Measurements from ENCODE around the gene NPAT. TPM values are rescaled to one million over a fixed set of nuclear protein-coding genes. Genes with fewer than 3 reads are reported as not detected.

NPAT gene
- total and polyA plus RNA-seq, 10 of the 15 experiments (the other 5 are each of a cell fraction or from before 2014, with no cell fraction given), result 7.5 to 32.8 (median 20.1) TPM

DNA sequence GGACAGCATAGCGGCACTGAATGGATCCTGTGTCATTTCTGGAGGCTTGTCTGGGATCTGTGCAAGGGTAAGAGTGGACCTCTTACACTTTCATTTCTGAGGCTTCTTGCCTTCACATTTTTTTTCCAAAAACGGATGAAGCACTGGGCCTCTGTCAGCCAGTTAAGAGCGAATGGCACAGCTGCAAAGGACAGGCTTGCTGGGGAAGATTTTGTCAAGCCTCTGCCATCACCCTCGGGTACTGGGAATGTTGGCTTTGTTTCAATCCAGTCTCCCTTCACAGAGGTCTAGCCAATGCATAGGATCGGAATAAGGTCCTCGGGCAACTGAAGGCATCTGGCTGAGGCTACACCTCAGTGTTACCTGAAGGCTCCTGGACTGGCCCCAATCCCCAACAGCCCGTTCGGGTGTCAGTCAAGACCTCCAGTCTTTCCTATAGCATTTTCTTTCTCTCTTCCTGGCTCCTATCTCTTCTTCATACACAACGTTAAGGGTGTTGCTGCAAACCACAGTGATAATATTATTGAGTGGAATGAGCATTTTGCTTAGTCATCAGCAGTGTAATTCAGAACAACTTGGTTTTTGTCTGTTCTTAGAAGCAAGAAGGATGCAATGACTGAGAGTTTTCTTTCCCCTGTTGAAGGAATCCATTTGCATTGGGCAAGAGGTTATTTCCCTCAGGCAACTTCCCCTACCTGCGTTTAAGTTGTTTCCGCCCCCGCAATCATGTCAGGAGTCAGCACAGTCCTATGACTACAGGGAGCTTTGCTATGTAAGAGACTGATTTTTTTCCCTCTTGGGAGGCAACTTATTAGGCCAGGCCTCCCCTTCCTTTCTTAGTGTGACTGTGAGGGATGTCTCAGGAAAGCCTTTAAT is 22.8 kb downstream of the NPAT start (continued):
- TF ChIP-seq NFIC (IDR thresholded peaks at IDR 0.05; ENCODE audit: low read depth, low read length) (peak; percentile 27; the same call in 1 of the 2 replicates), HCFC1 (IDR thresholded peaks at IDR 0.05; ENCODE audit: low read length) (no peak), TCF3 (IDR thresholded peaks at IDR 0.05; ENCODE audit: borderline replicate concordance, insufficient read depth, low read depth, low read length) (no peak), GABPA (IDR thresholded peaks at IDR 0.05; ENCODE audit: low read depth) (0 out of 2 replicates have a peak, but pooled peaks have one; percentile 20), ZNF24 (IDR thresholded peaks at IDR 0.05) (0 out of 2 replicates have a peak, but pooled peaks have one; percentile 52), BACH1 (IDR thresholded peaks at IDR 0.05; ENCODE audit: borderline replicate concordance) (peak; percentile 63; the same call in 1 of the 2 replicates), KDM1A (IDR thresholded peaks at IDR 0.05; ENCODE audit: borderline replicate concordance) (no peak), SPI1 (IDR thresholded peaks at IDR 0.05; ENCODE audit: borderline replicate concordance, insufficient read depth, low read depth, low read length) (no peak), JUND (IDR thresholded peaks at IDR 0.05; ENCODE audit: low read depth, low read length) (no peak), NR2F1 (conservative IDR thresholded peaks at IDR 0.05) (no peak), BMI1 (IDR thresholded peaks at IDR 0.05; ENCODE audit: borderline replicate concordance) (no peak), POU2F2 (IDR thresholded peaks at IDR 0.05; ENCODE audit: borderline replicate concordance, low read depth, low read length) (peak; percentile 82; the same call in 2 of the 3 replicates), RB1 (IDR thresholded peaks at IDR 0.05; ENCODE audit: borderline replicate concordance) (no peak), IKZF1 (conservative IDR thresholded peaks at IDR 0.05) (peak; percentile 53; the same call in 1 of the 2 replicates), STAT1 (conservative IDR thresholded peaks at IDR 0.05) (no peak), FOS (IDR thresholded peaks at IDR 0.05; ENCODE audit: borderline replicate concordance, extremely low read depth, insufficient read length) (no peak)
- TF ChIP-seq, protein P1, sequence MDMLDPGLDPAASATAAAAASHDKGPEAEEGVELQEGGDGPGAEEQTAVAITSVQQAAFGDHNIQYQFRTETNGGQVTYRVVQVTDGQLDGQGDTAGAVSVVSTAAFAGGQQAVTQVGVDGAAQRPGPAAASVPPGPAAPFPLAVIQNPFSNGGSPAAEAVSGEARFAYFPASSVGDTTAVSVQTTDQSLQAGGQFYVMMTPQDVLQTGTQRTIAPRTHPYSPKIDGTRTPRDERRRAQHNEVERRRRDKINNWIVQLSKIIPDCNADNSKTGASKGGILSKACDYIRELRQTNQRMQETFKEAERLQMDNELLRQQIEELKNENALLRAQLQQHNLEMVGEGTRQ (IDR thresholded peaks at IDR 0.05; ENCODE audit: borderline replicate concordance, low read depth, low read length), result no peak
- TF ChIP-seq, protein P2, sequence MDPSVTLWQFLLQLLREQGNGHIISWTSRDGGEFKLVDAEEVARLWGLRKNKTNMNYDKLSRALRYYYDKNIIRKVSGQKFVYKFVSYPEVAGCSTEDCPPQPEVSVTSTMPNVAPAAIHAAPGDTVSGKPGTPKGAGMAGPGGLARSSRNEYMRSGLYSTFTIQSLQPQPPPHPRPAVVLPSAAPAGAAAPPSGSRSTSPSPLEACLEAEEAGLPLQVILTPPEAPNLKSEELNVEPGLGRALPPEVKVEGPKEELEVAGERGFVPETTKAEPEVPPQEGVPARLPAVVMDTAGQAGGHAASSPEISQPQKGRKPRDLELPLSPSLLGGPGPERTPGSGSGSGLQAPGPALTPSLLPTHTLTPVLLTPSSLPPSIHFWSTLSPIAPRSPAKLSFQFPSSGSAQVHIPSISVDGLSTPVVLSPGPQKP (IDR thresholded peaks at IDR 0.05; ENCODE audit: low read depth, low read length), result no peak
- TF ChIP-seq, protein P3, sequence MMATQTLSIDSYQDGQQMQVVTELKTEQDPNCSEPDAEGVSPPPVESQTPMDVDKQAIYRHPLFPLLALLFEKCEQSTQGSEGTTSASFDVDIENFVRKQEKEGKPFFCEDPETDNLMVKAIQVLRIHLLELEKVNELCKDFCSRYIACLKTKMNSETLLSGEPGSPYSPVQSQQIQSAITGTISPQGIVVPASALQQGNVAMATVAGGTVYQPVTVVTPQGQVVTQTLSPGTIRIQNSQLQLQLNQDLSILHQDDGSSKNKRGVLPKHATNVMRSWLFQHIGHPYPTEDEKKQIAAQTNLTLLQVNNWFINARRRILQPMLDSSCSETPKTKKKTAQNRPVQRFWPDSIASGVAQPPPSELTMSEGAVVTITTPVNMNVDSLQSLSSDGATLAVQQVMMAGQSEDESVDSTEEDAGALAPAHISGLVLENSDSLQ (IDR thresholded peaks at IDR 0.05), result peak; percentile 37; the same call in 1 of the 2 replicates
- TF ChIP-seq, protein P4, sequence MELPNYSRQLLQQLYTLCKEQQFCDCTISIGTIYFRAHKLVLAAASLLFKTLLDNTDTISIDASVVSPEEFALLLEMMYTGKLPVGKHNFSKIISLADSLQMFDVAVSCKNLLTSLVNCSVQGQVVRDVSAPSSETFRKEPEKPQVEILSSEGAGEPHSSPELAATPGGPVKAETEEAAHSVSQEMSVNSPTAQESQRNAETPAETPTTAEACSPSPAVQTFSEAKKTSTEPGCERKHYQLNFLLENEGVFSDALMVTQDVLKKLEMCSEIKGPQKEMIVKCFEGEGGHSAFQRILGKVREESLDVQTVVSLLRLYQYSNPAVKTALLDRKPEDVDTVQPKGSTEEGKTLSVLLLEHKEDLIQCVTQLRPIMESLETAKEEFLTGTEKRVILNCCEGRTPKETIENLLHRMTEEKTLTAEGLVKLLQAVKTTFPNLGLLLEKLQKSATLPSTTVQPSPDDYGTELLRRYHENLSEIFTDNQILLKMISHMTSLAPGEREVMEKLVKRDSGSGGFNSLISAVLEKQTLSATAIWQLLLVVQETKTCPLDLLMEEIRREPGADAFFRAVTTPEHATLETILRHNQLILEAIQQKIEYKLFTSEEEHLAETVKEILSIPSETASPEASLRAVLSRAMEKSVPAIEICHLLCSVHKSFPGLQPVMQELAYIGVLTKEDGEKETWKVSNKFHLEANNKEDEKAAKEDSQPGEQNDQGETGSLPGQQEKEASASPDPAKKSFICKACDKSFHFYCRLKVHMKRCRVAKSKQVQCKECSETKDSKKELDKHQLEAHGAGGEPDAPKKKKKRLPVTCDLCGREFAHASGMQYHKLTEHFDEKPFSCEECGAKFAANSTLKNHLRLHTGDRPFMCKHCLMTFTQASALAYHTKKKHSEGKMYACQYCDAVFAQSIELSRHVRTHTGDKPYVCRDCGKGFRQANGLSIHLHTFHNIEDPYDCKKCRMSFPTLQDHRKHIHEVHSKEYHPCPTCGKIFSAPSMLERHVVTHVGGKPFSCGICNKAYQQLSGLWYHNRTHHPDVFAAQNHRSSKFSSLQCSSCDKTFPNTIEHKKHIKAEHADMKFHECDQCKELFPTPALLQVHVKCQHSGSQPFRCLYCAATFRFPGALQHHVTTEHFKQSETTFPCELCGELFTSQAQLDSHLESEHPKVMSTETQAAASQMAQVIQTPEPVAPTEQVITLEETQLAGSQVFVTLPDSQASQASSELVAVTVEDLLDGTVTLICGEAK (IDR thresholded peaks at IDR 0.05; ENCODE audit: borderline replicate concordance), result no peak
- TF ChIP-seq, protein P5, sequence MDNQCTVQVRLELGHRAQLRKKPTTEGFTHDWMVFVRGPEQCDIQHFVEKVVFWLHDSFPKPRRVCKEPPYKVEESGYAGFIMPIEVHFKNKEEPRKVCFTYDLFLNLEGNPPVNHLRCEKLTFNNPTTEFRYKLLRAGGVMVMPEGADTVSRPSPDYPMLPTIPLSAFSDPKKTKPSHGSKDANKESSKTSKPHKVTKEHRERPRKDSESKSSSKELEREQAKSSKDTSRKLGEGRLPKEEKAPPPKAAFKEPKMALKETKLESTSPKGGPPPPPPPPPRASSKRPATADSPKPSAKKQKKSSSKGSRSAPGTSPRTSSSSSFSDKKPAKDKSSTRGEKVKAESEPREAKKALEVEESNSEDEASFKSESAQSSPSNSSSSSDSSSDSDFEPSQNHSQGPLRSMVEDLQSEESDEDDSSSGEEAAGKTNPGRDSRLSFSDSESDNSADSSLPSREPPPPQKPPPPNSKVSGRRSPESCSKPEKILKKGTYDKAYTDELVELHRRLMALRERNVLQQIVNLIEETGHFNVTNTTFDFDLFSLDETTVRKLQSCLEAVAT (IDR thresholded peaks at IDR 0.05), result no peak
